GM19099 (cell line): ENCODE data around the gene CKM.

Source experiments
- POLR2A ChIP-seq: IDR thresholded peaks from 3 replicates; pipeline ENCODE4 v1.6.1; 2011; ENCODE audit warnings: low read depth; ENCODE audit not compliant: insufficient read length; ENCODE audit errors: extremely low read depth

The CKM gene

GRCh38 chr19:45352914-45353796, 30.5 kb upstream of the CKM start:
- TF ChIP-seq POLR2A, result no peak

- no peak for TF ChIP-seq POLR2A
These were observed 29.8 kb upstream of the CKM start for GRCh38 chr19:45352471-45352870.

GRCh38 chr19:45352062-45352461, 29.4 kb upstream of the CKM start:
- TF ChIP-seq POLR2A, result no peak

GRCh38 chr19:45351401-45351952, 28.8 kb upstream of the CKM start:
- TF ChIP-seq POLR2A, result no peak

- TF ChIP-seq POLR2A, result no peak
These were observed 27.9 kb upstream of the CKM start for GRCh38 chr19:45350477-45351058.

GRCh38 chr19:45349430-45349941, 26.8 kb upstream of the CKM start:
- TF ChIP-seq POLR2A, result no peak

- TF ChIP-seq POLR2A, result no peak
These were observed 26.4 kb upstream of the CKM start for GRCh38 chr19:45349126-45349415.

- no peak for TF ChIP-seq POLR2A
These were observed 25.9 kb upstream of the CKM start for GRCh38 chr19:45348367-45349125.

GRCh38 chr19:45347570-45348366, 25.1 kb upstream of the CKM start:
- TF ChIP-seq POLR2A, result no peak

- no peak for TF ChIP-seq POLR2A
These were observed 23.8 kb upstream of the CKM start for GRCh38 chr19:45346449-45346848.

GRCh38 chr19:45345506-45345860, 22.8 kb upstream of the CKM start:
- no peak for TF ChIP-seq POLR2A

- no peak for TF ChIP-seq POLR2A
These were observed 22.2 kb upstream of the CKM start for GRCh38 chr19:45344621-45345505.

GRCh38 chr19:45342911-45343310, 20.2 kb upstream of the CKM start:
- TF ChIP-seq POLR2A, result no peak

- TF ChIP-seq POLR2A, result no peak
These were observed 18.3 kb upstream of the CKM start for GRCh38 chr19:45340899-45341453.
